Measurements from ENCODE around the gene RLIM.

GRCh38 chrX:74551934-74552333, 62.5 kb downstream of the RLIM start:
- TF ChIP-seq, protein P1, sequence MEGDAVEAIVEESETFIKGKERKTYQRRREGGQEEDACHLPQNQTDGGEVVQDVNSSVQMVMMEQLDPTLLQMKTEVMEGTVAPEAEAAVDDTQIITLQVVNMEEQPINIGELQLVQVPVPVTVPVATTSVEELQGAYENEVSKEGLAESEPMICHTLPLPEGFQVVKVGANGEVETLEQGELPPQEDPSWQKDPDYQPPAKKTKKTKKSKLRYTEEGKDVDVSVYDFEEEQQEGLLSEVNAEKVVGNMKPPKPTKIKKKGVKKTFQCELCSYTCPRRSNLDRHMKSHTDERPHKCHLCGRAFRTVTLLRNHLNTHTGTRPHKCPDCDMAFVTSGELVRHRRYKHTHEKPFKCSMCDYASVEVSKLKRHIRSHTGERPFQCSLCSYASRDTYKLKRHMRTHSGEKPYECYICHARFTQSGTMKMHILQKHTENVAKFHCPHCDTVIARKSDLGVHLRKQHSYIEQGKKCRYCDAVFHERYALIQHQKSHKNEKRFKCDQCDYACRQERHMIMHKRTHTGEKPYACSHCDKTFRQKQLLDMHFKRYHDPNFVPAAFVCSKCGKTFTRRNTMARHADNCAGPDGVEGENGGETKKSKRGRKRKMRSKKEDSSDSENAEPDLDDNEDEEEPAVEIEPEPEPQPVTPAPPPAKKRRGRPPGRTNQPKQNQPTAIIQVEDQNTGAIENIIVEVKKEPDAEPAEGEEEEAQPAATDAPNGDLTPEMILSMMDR (IDR thresholded peaks at IDR 0.05 in 4 of 5, conservative IDR thresholded peaks at IDR 0.05 in 1 of 5), result no peak
- no peak for TF ChIP-seq POLR2A (IDR thresholded peaks at IDR 0.05)
